GM12878 (cell line): ENCODE results near the gene PLEKHA6. TPM values are rescaled to one million over a fixed set of nuclear protein-coding genes. Genes with fewer than 3 reads are reported as not detected.

Experiments used
- ATAC-seq: fragments of 200-7000 bp; cut with Tn5 transposase; 3 replicates; pipeline ENCODE4 v1.9.1; 2020; ENCODE audit warnings: mild to moderate bottlenecking, moderate library complexity
- BruUV-seq: library from RNA; stranded (reverse); fragments of 400-500 nt; replicated peaks from 2 replicates; lab custom pipeline; 2021; lab: Mats Ljungman, UMichigan
- CTCF ChIA-PET: fragments of 300-600 bp; sonication (Branson Sonifier 250); formaldehyde crosslinking; extraction: SDS; loops from one replicate; lab custom pipeline; 2021; ENCODE audit warnings: inconsistent platforms; lab: Yijun Ruan, JAX
- POLR2A ChIA-PET: fragments of 350-600 bp; formaldehyde crosslinking; extraction: SDS; loops from one replicate; lab custom pipeline; 2021; ENCODE audit warnings: inconsistent platforms; lab: Charles Lee
- RAD21 ChIA-PET: fragments of 300-600 bp; sonication (Branson Sonifier 250); formaldehyde crosslinking; loops from one replicate; lab custom pipeline; 2023; ENCODE audit warnings: antibody characterized with exemption; ENCODE audit not compliant: unreplicated experiment; lab: Charles Lee
- SMC1A ChIA-PET: fragments of 300-600 bp; sonication (Branson Sonifier 250); formaldehyde crosslinking; loops from one replicate; lab custom pipeline; 2023; ENCODE audit not compliant: unreplicated experiment, uncharacterized antibody; lab: Charles Lee
- DNase-seq: peaks from one replicate; pipeline ENCODE4 v3.0.0-alpha.2; 2011; ENCODE audit warnings: low read depth, low spot score
- FAIRE-seq: peaks from 3 replicates; lab custom pipeline; 2011; peaks lifted over from hg19 to GRCh38; lab: Jason Lieb, UNC
- H2AFZ ChIP-seq: 2 replicates; pipeline ENCODE4 v1.6.0; 2011; ENCODE audit warnings: low read depth, low read length, control low read depth; ENCODE audit not compliant: control insufficient read depth
- H3K27ac ChIP-seq: 2 replicates; pipeline ENCODE4 v1.5.1; 2011; ENCODE audit warnings: control low read depth; ENCODE audit not compliant: control insufficient read depth, insufficient read depth
- H3K27me3 ChIP-seq, 2 experiments: replicated peaks in 1 of 2; 2 replicates each; pipeline versions ENCODE4 v1.6.0 to v1.6.1; 2011; ENCODE audit warnings: low read length in 1 of 2; ENCODE audit not compliant: control insufficient read depth in 2 of 2, insufficient read depth in 2 of 2
- H3K36me3 ChIP-seq, 2 experiments: 2 replicates each; pipeline ENCODE4 v1.5.1; 2011; ENCODE audit warnings: low read length in 1 of 2; ENCODE audit not compliant: control insufficient read depth in 2 of 2, insufficient read depth in 2 of 2
- H3K4me1 ChIP-seq: 2 replicates; pipeline ENCODE4 v1.6.1; 2011; ENCODE audit warnings: mild to moderate bottlenecking, low read length, moderate library complexity, mixed read lengths; ENCODE audit not compliant: control insufficient read depth, insufficient read depth
- H3K4me2 ChIP-seq: 2 replicates; pipeline ENCODE4 v1.6.0; 2011; ENCODE audit warnings: control low read depth; ENCODE audit not compliant: control insufficient read depth, insufficient read depth
- H3K4me3 ChIP-seq: fragments of 200-600 bp; sonication (generic); 2 replicates; pipeline ENCODE4 v1.5.1; 2016
- H3K79me2 ChIP-seq: 2 replicates; pipeline ENCODE4 v1.6.0; 2011; ENCODE audit warnings: low read length; ENCODE audit not compliant: control insufficient read depth, insufficient read depth
- H3K9ac ChIP-seq: 2 replicates; pipeline ENCODE4 v1.8.0; 2011; ENCODE audit warnings: low read length, control low read depth, mixed read lengths; ENCODE audit not compliant: control insufficient read depth, insufficient read depth
- H3K9me3 ChIP-seq: replicated peaks from 3 replicates; pipeline ENCODE4 v1.5.1; 2011; ENCODE audit warnings: mild to moderate bottlenecking, low read length; ENCODE audit not compliant: control insufficient read depth, insufficient read depth
- H4K20me1 ChIP-seq: 2 replicates; pipeline ENCODE4 v1.6.0; 2011; ENCODE audit not compliant: control insufficient read depth, insufficient read depth
- BHLHE40 ChIP-seq, 2 experiments: fragments of 450-650 bp in 1 of 2; IDR thresholded peaks; 2 replicates each; pipeline ENCODE4 v1.6.1; 2011 to 2017; ENCODE audit warnings: low read depth in 2 of 2, borderline replicate concordance in 1 of 2, improper control_type of control experiment in 1 of 2, low read length in 1 of 2, mild to moderate bottlenecking in 1 of 2
- CBX3 ChIP-seq: fragments of 200-600 bp; sonication (generic); IDR thresholded peaks from 2 replicates; pipeline ENCODE4 v1.6.1; 2016; ENCODE audit warnings: low read depth, borderline replicate concordance
- CREB1 ChIP-seq: IDR thresholded peaks from 2 replicates; pipeline ENCODE4 v1.6.1; 2012; ENCODE audit warnings: low read depth, mild to moderate bottlenecking, inconsistent platforms
- DPF2 ChIP-seq: fragments of 450-650 bp; IDR thresholded peaks from 2 replicates; pipeline ENCODE4 v1.6.1; 2017; ENCODE audit warnings: mild to moderate bottlenecking
- EP300 ChIP-seq, 2 experiments: fragments of 150-350 bp in 1 of 2; IDR thresholded peaks; 2 replicates each; pipeline ENCODE4 v1.6.1; 2011 to 2012; ENCODE audit warnings: low read depth in 2 of 2, low read length in 2 of 2, borderline replicate concordance in 1 of 2, improper control_type of control experiment in 1 of 2, inconsistent platforms in 1 of 2; ENCODE audit not compliant: control insufficient read depth in 1 of 2
- FOXM1 ChIP-seq: IDR thresholded peaks from 2 replicates; pipeline ENCODE4 v1.6.1; 2012; ENCODE audit warnings: low read depth, mild to moderate bottlenecking, inconsistent platforms, low read length, moderate library complexity
- GATAD2B ChIP-seq: fragments of 450-650 bp; conservative IDR thresholded peaks from 2 replicates; pipeline ENCODE4 v1.6.1; 2017; ENCODE audit warnings: low read depth, mild to moderate bottlenecking, moderate library complexity
- HDAC2 ChIP-seq: fragments of 200-600 bp; sonication (generic); IDR thresholded peaks from 2 replicates; pipeline ENCODE4 v1.6.1; 2017
- LARP7 ChIP-seq: fragments of 450-650 bp; IDR thresholded peaks from 2 replicates; pipeline ENCODE4 v1.6.1; 2017; ENCODE audit warnings: mild to moderate bottlenecking
- MYB ChIP-seq: fragments of 150-350 bp; IDR thresholded peaks from 2 replicates; pipeline ENCODE4 v1.6.1; 2014; ENCODE audit warnings: mild to moderate bottlenecking, low read depth, low read length, borderline replicate concordance
- NFIC ChIP-seq: IDR thresholded peaks from 2 replicates; pipeline ENCODE4 v1.6.1; 2012; ENCODE audit warnings: low read depth, mild to moderate bottlenecking, inconsistent platforms, low read length, moderate library complexity
- NFXL1 ChIP-seq: fragments of 450-650 bp; IDR thresholded peaks from 2 replicates; pipeline ENCODE4 v1.6.1; 2017; ENCODE audit warnings: antibody characterized with exemption, mild to moderate bottlenecking, borderline replicate concordance
- NRF1 ChIP-seq: conservative IDR thresholded peaks from 2 replicates; pipeline ENCODE4 v1.6.1; 2011; ENCODE audit warnings: mild to moderate bottlenecking, low read depth, low read length, improper control_type of control experiment
- PAX5 ChIP-seq: IDR thresholded peaks from 2 replicates; pipeline ENCODE4 v1.6.1; 2011; ENCODE audit warnings: low read depth, low read length, borderline replicate concordance
- RFX5 ChIP-seq: IDR thresholded peaks from 2 replicates; pipeline ENCODE4 v1.6.1; 2011; ENCODE audit warnings: low read depth, low read length, improper control_type of control experiment
- RUNX3 ChIP-seq: IDR thresholded peaks from 2 replicates; pipeline ENCODE4 v1.6.1; 2012; ENCODE audit warnings: low read length, inconsistent platforms
- SIX5 ChIP-seq: IDR thresholded peaks from 2 replicates; pipeline ENCODE4 v1.6.1; 2011; ENCODE audit warnings: mild to moderate bottlenecking, low read depth, low read length, moderate library complexity; ENCODE audit not compliant: severe bottlenecking
- SREBF1 ChIP-seq: IDR thresholded peaks from 2 replicates; pipeline ENCODE4 v1.6.1; 2012; ENCODE audit warnings: mild to moderate bottlenecking, low read length
- YY1 ChIP-seq: IDR thresholded peaks from 2 replicates; pipeline ENCODE4 v1.6.1; 2011; ENCODE audit warnings: low read depth, mild to moderate bottlenecking, low read length
- WGBS: methylation state at CpG from one replicate; pipeline ENCODE4 v1.1.6; 2016; ENCODE audit warnings: low lambda C conversion rate; ENCODE audit not compliant: insufficient replicate concordance, insufficient coverage; ENCODE audit errors: missing lambda C conversion rate; 5-methylcytosine and 5-hydroxymethylcytosine counted together
- in situ Hi-C: fragments of 300-500 bp; cut with MboI; formaldehyde crosslinking; loops from 9 replicates; pipeline ENCODE4 v1.14.3; 2018; ENCODE audit warnings: mixed read lengths
- intact Hi-C: fragments of 100-400 bp; cut with micrococcal nuclease; formaldehyde crosslinking; loops from one replicate; pipeline ENCODE4 v1.14.2; 2022; ENCODE audit not compliant: unreplicated experiment
- polyA plus RNA-seq, 11 experiments: library from polyadenylated mRNA; depleted of rRNA in 4 of 11; unstranded in 6 of 11; stranded (reverse) in 5 of 11; fragments of >200 nt; fragmentation: Nextera tagmentation in 4 of 11; fragmentation: Illumina TruSeq in 1 of 11; extraction: Ambion mirVana in 4 of 11; extraction: Trizol in 1 of 11; gene quantifications; 1 replicate in 1 of 11; 2 replicates in 10 of 11; pipeline versions ENCODE4 v1.2.1 to v1.2.3, GENCODE V29; 2011 to 2016; ENCODE audit warnings: inconsistent platforms in 2 of 11, missing spikeins in 2 of 11, low read depth in 1 of 11
- total RNA-seq, 4 experiments: library from RNA; depleted of rRNA in 3 of 4; stranded (reverse); fragments of >200 nt in 3 of 4; fragmentation: Illumina TruSeq in 1 of 4; extraction: Trizol in 1 of 4; gene quantifications; 2 replicates each; pipeline versions ENCODE4 v1.2.1 to v1.2.3, GENCODE V29; 2013 to 2021
- TF ChIP-seq, protein P1 (sequence below): IDR thresholded peaks from 2 replicates; pipeline ENCODE4 v1.6.1; 2012; ENCODE audit warnings: low read depth, low read length, improper control_type of control experiment

The PLEKHA6 gene
- total and polyA plus RNA-seq, 10 of the 15 experiments (the other 5 are each of a cell fraction or from before 2014, with no cell fraction given), result 0.04 to 0.81 (median 0.19) TPM; not detected in 4

DNA sequence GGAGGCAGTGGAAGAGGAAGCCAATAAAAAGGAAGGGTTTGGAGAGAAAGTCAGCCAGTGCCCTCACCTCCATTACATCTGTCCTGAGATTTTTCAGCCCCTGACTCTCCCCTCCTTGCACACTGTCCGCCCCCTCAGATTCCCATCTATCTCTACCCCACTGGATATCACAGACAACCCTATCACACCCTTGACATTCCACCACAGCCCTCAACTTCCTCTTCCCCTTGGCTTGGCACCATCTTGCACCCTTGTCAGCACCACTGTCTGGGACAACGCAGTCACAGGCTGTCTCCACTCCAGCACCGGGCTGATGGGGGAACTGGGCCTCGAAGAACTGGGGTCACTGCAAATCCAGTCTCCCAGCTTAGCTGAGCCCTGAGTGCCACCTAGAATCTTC lies 14.2 kb upstream of the PLEKHA6 start:
- no TSS peak for BruUV-seq
- CTCF ChIA-PET, result interaction anchor here (12.4 to 17.7 kb wide), 2 partner anchors 11 to 23 kb away, joined by 109 to 297 read pairs; partner anchors contain the start of gene PLEKHA6
- in situ Hi-C loops, result no loop called here

More for the DNA sequence above, 14.2 kb upstream of the PLEKHA6 start:
- no peaks in the 10 kb centered on the region for H3K4me1 ChIP-seq
- DNase-seq (no peak), ATAC-seq (no peak), FAIRE-seq (no peak)
- 15% methylated on average over 3 of the region's 4 CpGs for WGBS
- RAD21 ChIA-PET, result interaction anchor here (2.1 to 11.4 kb wide), 3 partner anchors 9 to 23 kb away, joined by 9 to 133 read pairs (median 9); no protein-coding TSS in a partner anchor
- H3K27me3 ChIP-seq, result peaks cover 4 to 5% of the 10 kb centered on the region in 2 experiments; a peak in 3 of 4 replicates
- no peaks in the 10 kb centered on the region for H4K20me1 ChIP-seq
- no peak overlapping the region for H3K4me2 ChIP-seq
- H3K4me3 ChIP-seq, result no peak overlapping the region
- no peaks in the 10 kb centered on the region for H3K36me3 ChIP-seq
- no peak overlapping the region for H3K9ac ChIP-seq
- no peak for TF ChIP-seq LARP7
- no peak for TF ChIP-seq FOXM1
- no peak for TF ChIP-seq EP300 (IDR thresholded peaks at IDR 0.05; ENCODE audit: borderline replicate concordance in 1 of 2, control insufficient read depth in 1 of 2, low read depth in 2 of 2, low read length in 2 of 2)
- no peak for TF ChIP-seq SREBF1
- no peak for TF ChIP-seq GATAD2B
- TF ChIP-seq MYB, result no peak
- no peak for TF ChIP-seq RUNX3
- no peak for TF ChIP-seq NFXL1
- no peak for TF ChIP-seq YY1
- TF ChIP-seq RFX5, result no peak
- TF ChIP-seq CREB1, result no peak
- TF ChIP-seq NRF1, result no peak
- TF ChIP-seq DPF2, result no peak
- no peak for TF ChIP-seq HDAC2
- TF ChIP-seq SIX5, result no peak
- no peak for TF ChIP-seq BHLHE40 (IDR thresholded peaks at IDR 0.05; ENCODE audit: borderline replicate concordance in 1 of 2, low read depth in 2 of 2, low read length in 1 of 2)
- TF ChIP-seq, protein P1, sequence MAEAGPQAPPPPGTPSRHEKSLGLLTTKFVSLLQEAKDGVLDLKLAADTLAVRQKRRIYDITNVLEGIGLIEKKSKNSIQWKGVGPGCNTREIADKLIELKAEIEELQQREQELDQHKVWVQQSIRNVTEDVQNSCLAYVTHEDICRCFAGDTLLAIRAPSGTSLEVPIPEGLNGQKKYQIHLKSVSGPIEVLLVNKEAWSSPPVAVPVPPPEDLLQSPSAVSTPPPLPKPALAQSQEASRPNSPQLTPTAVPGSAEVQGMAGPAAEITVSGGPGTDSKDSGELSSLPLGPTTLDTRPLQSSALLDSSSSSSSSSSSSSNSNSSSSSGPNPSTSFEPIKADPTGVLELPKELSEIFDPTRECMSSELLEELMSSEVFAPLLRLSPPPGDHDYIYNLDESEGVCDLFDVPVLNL, result no peak
- TF ChIP-seq PAX5, result no peak
- TF ChIP-seq CBX3, result no peak
- no peak for TF ChIP-seq NFIC
- TF ChIP-seq, all 136 proteins: peak for 0
- Histone ChIP-seq H3K79me2 (no peaks in the 10 kb centered on the region), H2AFZ (no peak overlapping the region), H3K27ac (no peak overlapping the region), H3K9me3 (no peaks in the 10 kb centered on the region)
- intact Hi-C loops, result no loop called here
- POLR2A ChIA-PET, result interaction anchor here (1.1 kb wide), 1 partner anchor 23 kb away, joined by 3 read pairs; no protein-coding TSS in a partner anchor
- SMC1A ChIA-PET, result interaction anchor here (1.1 to 2.8 kb wide), 4 partner anchors 11 to 34 kb away, joined by 3 to 16 read pairs (median 9); no protein-coding TSS in a partner anchor
